ENCODE data around the gene ZBED1. TPM values are rescaled to one million over a fixed set of nuclear protein-coding genes. Genes with fewer than 3 reads are reported as not detected.
A peak's percentile ranks its signal among the peaks of the same experiment; 100 is the strongest.
"Not testable (repeated sequence)": the region's sequence is repeated elsewhere in the genome, so short reads cannot be mapped to it uniquely, and the experiment has no call there.

Gene ZBED1
- total and polyA plus RNA-seq, 5 experiments from 2014 or later, result 25.6 to 43.4 (median 32.6) TPM

DNA sequence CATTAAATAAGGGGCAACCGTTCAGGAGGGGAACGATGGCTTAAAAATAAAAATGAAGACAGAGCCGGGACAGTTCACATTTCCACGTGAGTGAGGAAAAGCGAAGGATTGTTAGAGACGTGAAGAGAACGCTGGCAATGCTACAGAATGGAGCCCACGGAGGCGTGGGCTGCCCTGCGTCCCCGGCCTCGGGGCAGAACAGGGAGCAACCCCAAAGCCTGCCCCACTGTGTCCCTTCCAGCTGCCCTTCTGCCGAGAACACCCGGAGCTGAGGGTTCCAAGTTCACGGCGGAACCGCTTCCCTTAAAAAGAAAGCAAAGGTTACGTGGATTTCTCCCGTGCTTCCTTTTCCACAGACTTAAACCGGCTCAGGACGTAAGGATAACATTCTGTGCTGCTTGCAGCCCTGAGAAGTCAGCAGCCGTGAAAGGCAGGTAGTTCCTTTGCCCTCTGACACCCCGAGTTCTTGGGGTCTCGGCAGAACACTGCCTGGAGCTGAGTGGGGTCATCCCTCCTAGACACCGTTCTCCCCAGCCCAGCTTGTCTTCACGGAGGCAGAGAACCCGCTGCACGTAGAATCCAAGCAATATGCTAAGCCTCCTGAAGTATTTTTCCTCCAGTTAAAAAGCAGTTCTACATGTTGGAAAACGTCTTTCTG lies 14.2 kb downstream of the ZBED1 start:
- H3K36me3 Mint-ChIP-seq, result peaks cover 0 to 68% (median 19%) of the 10 kb centered on the region in 3 donors
- H3K4me3 Mint-ChIP-seq, result no peak overlapping the region
- H3K4me1 Mint-ChIP-seq, result peaks cover 3 to 11% (median 7%) of the 10 kb centered on the region in 4 donors
- ATAC-seq, result no peak
- no peaks in the 10 kb centered on the region for H3K9me3 Mint-ChIP-seq
- H3K27me3 Mint-ChIP-seq, result no peaks in the 10 kb centered on the region
- peak overlapping the region in 4 of 10 donors; percentile 19 to 82 (median 63) for H3K27ac Mint-ChIP-seq
- DNase-seq, result peak in 1 of 10 donors; percentile 51
- POLR2A ChIA-PET, result no interaction called here

DNA sequence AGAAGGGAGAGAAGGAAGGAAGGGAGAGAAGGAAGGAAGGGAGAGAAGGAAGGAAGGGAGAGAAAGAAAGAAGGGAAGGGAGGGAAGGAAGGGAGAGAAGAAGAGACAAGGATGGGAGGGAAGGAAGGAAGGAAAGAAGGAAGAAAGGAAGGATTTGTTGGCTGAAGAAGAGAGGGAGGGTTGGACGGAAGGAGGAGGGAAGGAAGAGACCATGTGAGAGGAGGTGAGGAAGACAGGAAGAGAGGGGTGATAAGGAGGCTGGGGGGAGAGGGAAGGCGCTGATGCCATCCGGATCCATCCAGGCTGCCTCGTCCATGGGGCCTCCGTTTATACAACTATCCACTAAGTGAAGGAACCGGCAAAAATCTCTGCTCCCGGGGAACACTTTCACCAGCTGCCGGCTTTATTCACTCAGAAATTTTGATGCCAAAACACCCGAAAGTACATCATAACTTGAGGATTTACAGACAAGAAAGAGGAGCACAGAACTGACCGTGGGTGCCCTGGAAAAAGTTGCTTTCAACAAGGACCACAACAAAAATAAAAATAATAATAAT lies 14.9 kb downstream of the ZBED1 start:
- Mint-ChIP-seq H3K27ac (peak overlapping the region in 1 of 10 donors; percentile 82), H3K4me1 (peaks cover 3 to 11% (median 6%) of the 10 kb centered on the region in 4 donors), H3K4me3 (no peak overlapping the region), H3K9me3 (no peaks in the 10 kb centered on the region), H3K27me3 (no peaks in the 10 kb centered on the region), H3K36me3 (peaks cover 0 to 62% (median 19%) of the 10 kb centered on the region in 3 donors)
- POLR2A ChIA-PET, result no interaction called here
- ATAC-seq, result no peak
- DNase-seq, result peak in 1 of 10 donors; percentile 8

DNA sequence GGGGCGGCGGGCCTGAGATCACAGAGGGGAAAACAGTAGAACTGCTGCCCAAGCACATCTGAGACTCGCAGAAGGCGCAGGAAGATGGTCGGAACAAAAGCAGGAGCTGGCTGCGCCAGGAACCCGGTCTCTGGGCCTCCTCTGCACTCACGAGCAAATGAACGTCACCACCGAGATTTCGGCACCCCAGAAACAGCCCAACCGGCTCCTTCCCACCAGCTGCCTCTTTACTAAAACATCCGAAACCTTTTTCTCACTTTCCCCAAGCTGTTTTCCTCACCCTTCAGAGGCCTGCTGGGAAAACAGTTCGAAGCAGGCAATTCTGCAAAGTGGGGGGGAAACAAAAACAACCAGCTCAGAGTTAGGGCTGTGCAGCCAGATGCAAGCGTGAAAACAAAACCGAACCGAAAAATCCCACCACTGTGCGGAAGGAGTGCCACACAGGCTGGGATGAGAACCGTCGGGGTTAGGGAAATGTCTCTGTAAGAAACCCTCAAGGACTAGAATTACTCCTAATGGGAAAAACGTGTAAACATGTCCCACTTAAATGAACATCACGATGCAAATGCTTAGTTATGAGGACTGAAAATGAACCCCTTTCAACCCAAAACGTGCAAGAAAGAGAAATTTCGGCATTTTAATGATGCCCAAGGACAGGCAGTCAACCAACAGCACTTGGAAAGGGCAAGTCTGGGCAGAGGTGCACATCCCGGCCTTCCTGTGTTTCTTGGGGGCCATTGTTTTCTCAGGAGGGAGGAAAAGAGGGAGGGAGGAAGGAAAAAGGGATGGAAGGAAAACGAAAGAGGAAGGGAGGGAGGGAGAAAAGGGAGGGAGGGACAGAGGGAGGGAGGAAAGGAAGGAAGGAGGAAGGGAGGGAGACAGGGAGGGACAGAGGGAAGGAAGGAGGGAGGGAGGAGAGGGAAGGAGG lies 15.8 kb downstream of the ZBED1 start:
- H3K4me1 Mint-ChIP-seq, result peaks cover 3 to 11% (median 6%) of the 10 kb centered on the region in 4 donors
- ATAC-seq (no peak), DNase-seq (peak in 1 of 10 donors; percentile 22)
- no peak overlapping the region for H3K4me3 Mint-ChIP-seq
- H3K36me3 Mint-ChIP-seq, result peaks cover under 1 to 57% (median 15%) of the 10 kb centered on the region in 3 donors
- H3K9me3 Mint-ChIP-seq, result peaks cover 0 to 2% (median 0%) of the 10 kb centered on the region in 9 donors
- H3K27ac Mint-ChIP-seq, result peak overlapping the region in 3 of 10 donors; percentile 37 to 82 (median 56)
- H3K27me3 Mint-ChIP-seq, result no peaks in the 10 kb centered on the region
- POLR2A ChIA-PET, result no interaction called here

DNA sequence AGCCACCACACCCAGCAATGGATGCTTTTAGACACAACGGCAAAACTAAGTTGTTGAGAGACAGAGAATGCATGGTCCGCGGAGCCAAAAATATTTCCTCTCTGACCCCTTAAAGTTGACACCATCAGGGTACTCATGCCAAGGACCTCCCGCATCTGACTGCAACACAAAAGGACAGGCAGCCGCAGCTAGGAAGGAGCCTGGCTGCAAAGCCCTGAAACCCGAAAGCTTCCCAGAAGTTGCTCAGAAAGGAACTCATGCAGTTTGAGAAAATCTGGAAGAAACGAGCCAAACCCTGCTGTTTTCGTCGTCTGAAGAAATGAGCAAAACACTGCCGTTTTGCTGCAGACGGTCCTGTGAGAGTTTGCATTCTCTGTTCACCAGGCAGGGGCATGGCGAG lies 16.5 kb downstream of the ZBED1 start:
- Mint-ChIP-seq H3K27ac (peak overlapping the region in 4 of 10 donors; percentile 37 to 82 (median 60)), H3K27me3 (no peaks in the 10 kb centered on the region), H3K4me3 (no peak overlapping the region), H3K9me3 (peaks cover 0 to 7% (median 0%) of the 10 kb centered on the region in 9 donors), H3K36me3 (peaks cover 6 to 54% (median 19%) of the 10 kb centered on the region in 3 donors), H3K4me1 (peaks cover 3 to 11% (median 6%) of the 10 kb centered on the region in 4 donors)
- DNase-seq (no peak), ATAC-seq (no peak)
- POLR2A ChIA-PET, result no interaction called here

DNA sequence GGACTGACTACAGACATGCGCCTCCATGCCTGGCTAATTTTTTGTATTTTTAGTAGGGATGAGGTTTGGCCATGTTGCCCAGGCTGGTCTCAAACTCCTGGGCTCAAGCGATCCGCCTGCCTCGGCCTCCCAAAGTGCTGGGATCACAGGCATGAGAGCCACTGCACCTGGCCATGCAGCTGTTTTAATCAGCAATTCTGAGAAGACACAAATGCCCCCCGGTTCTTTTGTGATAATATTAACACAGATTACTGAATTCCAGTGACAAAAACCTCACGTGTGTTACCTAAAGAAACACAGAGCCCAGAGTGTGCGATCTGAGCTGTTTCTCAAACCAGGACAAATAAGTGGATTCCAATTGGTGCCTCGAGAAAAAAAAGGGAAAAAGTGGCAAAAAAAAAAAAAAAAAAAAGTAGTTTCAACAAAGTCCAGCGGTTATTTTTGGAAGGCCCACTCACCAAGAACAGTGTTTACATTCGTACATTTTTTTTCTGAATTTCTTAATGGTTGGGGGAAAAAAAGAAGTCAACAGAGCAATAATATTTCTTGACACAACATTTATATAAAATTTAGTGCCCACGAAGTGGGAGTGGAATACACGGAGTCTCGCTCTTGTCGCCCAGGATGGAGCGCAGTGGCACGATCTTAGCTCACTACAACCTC lies 17.2 kb downstream of the ZBED1 start:
- H3K27ac Mint-ChIP-seq, result peak overlapping the region in 1 of 10 donors; percentile 17
- no peak overlapping the region for H3K4me3 Mint-ChIP-seq
- no peaks in the 10 kb centered on the region for H3K27me3 Mint-ChIP-seq
- no peak for ATAC-seq
- peaks cover 0 to 7% (median 0%) of the 10 kb centered on the region in 9 donors for H3K9me3 Mint-ChIP-seq
- peaks cover 6 to 47% (median 16%) of the 10 kb centered on the region in 3 donors for H3K36me3 Mint-ChIP-seq
- peaks cover 3 to 17% (median 8%) of the 10 kb centered on the region in 4 donors for H3K4me1 Mint-ChIP-seq
- POLR2A ChIA-PET, result no interaction called here
- DNase-seq, result no peak

DNA sequence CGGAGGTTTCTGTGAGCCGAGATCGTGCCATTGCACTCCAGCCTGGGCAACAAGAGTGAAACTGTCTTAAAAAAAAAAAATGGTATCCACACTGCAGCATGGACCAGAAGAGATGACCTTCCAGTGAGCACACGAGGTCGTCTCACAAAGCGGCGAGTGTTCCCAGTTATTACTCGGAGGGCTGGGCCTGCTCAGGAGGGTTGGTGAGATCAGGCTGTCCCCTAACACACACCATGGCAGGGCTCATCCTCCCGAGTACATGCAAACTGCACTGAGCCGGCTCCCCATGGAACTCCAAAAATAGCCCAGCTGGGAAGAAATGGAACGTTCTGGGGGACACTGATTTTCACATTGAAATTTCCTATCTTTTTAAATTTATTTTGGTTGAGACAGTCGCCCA lies 19.2 kb downstream of the ZBED1 start:
- DNase-seq, POLR2A ChIA-PET, H3K27me3 Mint-ChIP-seq, ATAC-seq, H3K4me3 Mint-ChIP-seq, H3K9me3 Mint-ChIP-seq, H3K27ac Mint-ChIP-seq: not testable (repeated sequence)
- Mint-ChIP-seq H3K36me3 (peaks cover 6 to 30% (median 8%) of the 10 kb centered on the region in 3 donors), H3K4me1 (peaks cover 3 to 22% (median 14%) of the 10 kb centered on the region in 4 donors)

DNA sequence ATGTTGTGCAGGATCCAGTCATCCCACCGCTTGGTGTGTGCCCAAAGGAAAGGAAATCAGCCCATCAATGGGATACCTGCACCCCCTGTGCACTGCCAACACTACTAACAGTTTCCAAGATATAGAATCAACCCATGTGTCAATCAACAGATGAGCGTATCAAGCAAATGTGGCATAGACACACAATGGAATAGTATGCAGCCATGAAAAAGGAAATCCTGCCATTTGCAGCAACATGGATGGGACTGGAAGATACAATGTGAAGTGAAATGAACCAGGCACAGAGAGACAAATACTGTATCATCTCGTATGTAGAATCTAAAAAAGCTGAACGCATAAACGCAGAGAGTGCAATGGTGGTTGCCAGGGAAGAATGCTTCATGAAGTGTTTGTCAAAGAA lies 20.8 kb downstream of the ZBED1 start:
- H3K9me3 Mint-ChIP-seq, DNase-seq, H3K4me3 Mint-ChIP-seq, POLR2A ChIA-PET, H3K27ac Mint-ChIP-seq, ATAC-seq, H3K27me3 Mint-ChIP-seq: not testable (repeated sequence)
- peaks cover 6 to 19% (median 8%) of the 10 kb centered on the region in 3 donors for H3K36me3 Mint-ChIP-seq
- H3K4me1 Mint-ChIP-seq, result peaks cover 3 to 29% (median 17%) of the 10 kb centered on the region in 4 donors

DNA sequence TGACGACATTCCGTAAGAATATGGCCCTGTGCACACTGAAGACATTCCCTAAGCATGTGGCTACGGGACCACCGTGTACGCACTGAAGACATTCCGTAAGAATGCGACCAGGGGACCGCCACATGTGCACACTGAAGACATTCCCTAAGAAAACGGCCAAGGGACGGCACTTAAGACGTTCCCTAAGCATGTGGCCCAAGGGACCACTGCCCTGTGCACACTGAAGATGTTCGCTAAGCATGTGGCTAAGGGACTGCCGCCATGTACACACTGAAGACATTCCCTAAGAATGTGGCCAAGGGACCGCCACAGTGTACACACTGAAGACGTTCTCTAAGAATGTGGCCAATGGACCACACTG lies 21.4 kb downstream of the ZBED1 start:
- ATAC-seq (no peak), DNase-seq (no peak)
- no peak overlapping the region for H3K27ac Mint-ChIP-seq
- no peak overlapping the region for H3K4me3 Mint-ChIP-seq
- no peaks in the 10 kb centered on the region for H3K27me3 Mint-ChIP-seq
- peaks cover 0 to 7% (median 0%) of the 10 kb centered on the region in 9 donors for H3K9me3 Mint-ChIP-seq
- POLR2A ChIA-PET, result no interaction called here
- peaks cover 3 to 32% (median 22%) of the 10 kb centered on the region in 4 donors for H3K4me1 Mint-ChIP-seq
- peaks cover 6 to 17% (median 8%) of the 10 kb centered on the region in 3 donors for H3K36me3 Mint-ChIP-seq

DNA sequence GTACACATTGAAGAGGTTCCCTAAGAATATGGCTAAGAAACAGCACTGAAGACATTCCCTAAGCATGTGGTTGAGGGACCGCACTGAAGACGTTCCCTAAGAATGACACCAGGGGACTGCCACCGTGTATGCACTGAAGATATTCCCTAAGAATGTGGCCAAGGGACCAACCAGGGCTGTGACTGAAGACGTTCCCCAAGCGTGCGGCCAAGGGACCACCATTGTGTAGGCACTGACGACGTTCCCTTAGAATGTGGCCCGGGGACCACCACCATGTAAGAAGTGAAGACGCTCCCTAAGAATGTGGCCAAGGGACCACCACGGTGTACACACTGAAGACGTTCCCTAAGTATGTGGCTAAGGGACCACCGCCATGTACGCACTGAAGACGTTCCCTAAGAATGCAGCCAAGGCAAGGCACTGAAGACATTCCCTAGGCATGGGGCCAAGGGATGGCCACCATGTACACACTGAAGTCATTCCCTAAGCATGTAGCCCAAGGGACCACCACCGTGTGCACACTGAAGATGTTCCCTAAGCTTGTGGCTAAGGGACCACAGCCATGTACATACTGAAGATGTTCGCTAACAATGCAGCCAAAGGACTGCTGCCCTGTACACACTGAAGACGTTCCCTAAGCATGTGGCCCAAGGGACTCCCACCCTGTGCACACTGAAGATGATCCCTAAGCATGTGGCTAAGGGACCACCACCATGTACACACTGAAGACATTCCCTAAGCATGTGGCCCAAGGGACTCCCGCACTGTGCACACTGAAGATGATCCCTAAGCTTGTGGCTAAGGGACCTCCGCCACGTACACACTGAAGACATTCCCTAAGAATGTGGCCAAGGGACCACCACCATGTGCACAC lies 22.0 kb downstream of the ZBED1 start:
- Mint-ChIP-seq H3K27ac (no peak overlapping the region), H3K9me3 (peaks cover 0 to 7% (median 0%) of the 10 kb centered on the region in 9 donors), H3K4me3 (no peak overlapping the region), H3K36me3 (peaks cover 6 to 15% (median 8%) of the 10 kb centered on the region in 3 donors), H3K4me1 (peaks cover 3 to 37% (median 26%) of the 10 kb centered on the region in 4 donors), H3K27me3 (no peaks in the 10 kb centered on the region)
- ATAC-seq (no peak), DNase-seq (peak in 1 of 10 donors; percentile 45)
- POLR2A ChIA-PET, result no interaction called here

DNA sequence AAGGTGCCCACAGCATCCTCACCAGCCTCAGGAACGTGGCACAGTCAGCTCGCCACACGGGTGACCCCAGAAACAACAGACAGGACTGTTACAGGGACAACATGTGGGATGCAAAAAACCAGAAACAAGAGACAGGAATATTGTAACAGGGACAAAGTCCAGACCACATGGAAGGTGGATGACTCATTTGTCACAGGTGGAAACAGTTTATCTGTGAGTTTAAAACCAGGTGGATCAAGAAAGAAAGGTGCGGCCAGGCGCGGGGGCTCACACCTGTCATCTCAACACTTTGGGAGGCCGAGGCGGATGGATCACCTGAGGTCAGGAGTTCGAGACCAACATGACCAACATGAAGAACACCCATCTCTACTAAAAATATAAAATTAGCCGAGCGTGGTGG lies 23.5 kb downstream of the ZBED1 start:
- peaks cover 6 to 13% (median 10%) of the 10 kb centered on the region in 3 donors for H3K36me3 Mint-ChIP-seq
- DNase-seq, POLR2A ChIA-PET, H3K4me3 Mint-ChIP-seq, ATAC-seq, H3K27me3 Mint-ChIP-seq, H3K9me3 Mint-ChIP-seq: not testable (repeated sequence)
- H3K4me1 Mint-ChIP-seq, result peaks cover 0 to 37% (median 29%) of the 10 kb centered on the region in 4 donors
- H3K27ac Mint-ChIP-seq, result peak overlapping the region in 1 of 10 donors; percentile 68

DNA sequence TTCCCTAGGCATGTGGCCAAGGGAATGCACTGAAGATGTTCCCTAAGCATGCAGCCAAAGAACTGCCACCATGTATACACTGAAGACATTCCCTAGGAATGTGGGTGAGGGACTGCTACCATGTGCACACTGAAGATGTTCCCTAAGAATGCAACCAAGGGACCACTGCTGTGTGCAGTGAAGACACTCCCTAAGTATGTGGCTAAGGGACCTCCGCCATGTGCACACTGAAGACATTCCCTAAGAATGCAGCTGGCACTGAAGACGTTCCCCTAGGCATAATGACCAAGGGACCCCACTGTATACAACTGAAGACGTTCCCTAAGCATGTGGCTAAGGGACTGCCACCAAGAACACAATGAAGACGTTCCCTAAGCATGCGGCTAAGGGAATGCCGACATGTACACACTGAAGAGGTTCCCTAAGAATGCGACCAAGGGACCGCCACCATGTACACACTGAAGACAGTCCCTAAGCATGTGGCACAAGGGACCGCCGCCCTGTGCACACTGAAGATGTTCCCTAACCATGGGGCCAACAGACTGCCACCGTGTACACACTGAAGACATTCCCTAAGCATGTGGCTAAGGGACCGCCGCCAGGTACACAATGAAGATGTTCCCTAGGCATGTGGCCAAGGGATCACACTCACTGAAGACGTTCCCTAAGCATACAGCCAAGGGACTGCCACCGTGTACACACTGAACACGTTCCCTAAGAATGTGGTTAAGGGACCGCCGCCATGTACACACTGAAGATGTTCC lies 25.6 kb downstream of the ZBED1 start:
- DNase-seq, result no peak
- H3K4me3 Mint-ChIP-seq, result no peak overlapping the region
- POLR2A ChIA-PET, result no interaction called here
- peaks cover 0 to 37% (median 29%) of the 10 kb centered on the region in 4 donors for H3K4me1 Mint-ChIP-seq
- peaks cover 6 to 11% (median 11%) of the 10 kb centered on the region in 3 donors for H3K36me3 Mint-ChIP-seq
- no peaks in the 10 kb centered on the region for H3K27me3 Mint-ChIP-seq
- ATAC-seq, result no peak
- H3K27ac Mint-ChIP-seq, result no peak overlapping the region
- H3K9me3 Mint-ChIP-seq, result peaks cover 0 to 7% (median under 1%) of the 10 kb centered on the region in 9 donors
